SK-N-SH treated with all-trans-retinoic acid at 6 μM for 48 hours (cell line): ENCODE results near the gene CLEC3B.

Experiments used
- BACH2 ChIP-seq: fragments of 250-450 bp; sonication (Bioruptor Pico); IDR thresholded peaks from 2 replicates; pipeline ENCODE4 v1.9.0; 2021; ENCODE audit warnings: mild to moderate bottlenecking, borderline replicate concordance
- ESRRG ChIP-seq: fragments of 250-450 bp; sonication (Bioruptor Pico); IDR thresholded peaks from 2 replicates; pipeline ENCODE4 v1.6.1; 2021; ENCODE audit warnings: mild to moderate bottlenecking
- RARB ChIP-seq: fragments of 250-450 bp; sonication (Bioruptor Pico); IDR thresholded peaks from 2 replicates; pipeline ENCODE4 v1.8.0; 2021; ENCODE audit warnings: mild to moderate bottlenecking, moderate library complexity
- SNAI2 ChIP-seq: fragments of 250-450 bp; sonication (Bioruptor Pico); IDR thresholded peaks from 2 replicates; pipeline ENCODE4 v1.5.0; 2020; ENCODE audit warnings: mild to moderate bottlenecking, moderate library complexity
- TCF4 ChIP-seq: fragments of 250-450 bp; sonication (Bioruptor Pico); IDR thresholded peaks from 2 replicates; pipeline ENCODE4 v1.8.0; 2021; ENCODE audit warnings: mild to moderate bottlenecking, moderate library complexity, borderline replicate concordance
- TOX ChIP-seq: fragments of 250-450 bp; sonication (Bioruptor Pico); IDR thresholded peaks from 2 replicates; pipeline ENCODE4 v1.8.0; 2021; ENCODE audit warnings: mild to moderate bottlenecking, moderate library complexity, borderline replicate concordance
- ZC3H10 ChIP-seq: fragments of 250-450 bp; sonication (Bioruptor Pico); IDR thresholded peaks from 2 replicates; pipeline ENCODE4 v1.5.1; 2021; ENCODE audit warnings: mild to moderate bottlenecking, moderate library complexity
- ZFP3 ChIP-seq: fragments of 250-450 bp; sonication (Bioruptor Pico); IDR thresholded peaks from 2 replicates; pipeline ENCODE4 v1.5.0; 2020; ENCODE audit warnings: mild to moderate bottlenecking, moderate library complexity
- ZNF70 ChIP-seq: fragments of 450-650 bp; formaldehyde crosslinking; IDR thresholded peaks from 2 replicates; pipeline ENCODE4 v1.5.0; 2020; ENCODE audit warnings: mild to moderate bottlenecking, moderate library complexity
- TF ChIP-seq, protein P1 (sequence below): fragments of 250-450 bp; sonication (Bioruptor Pico); IDR thresholded peaks from 2 replicates; pipeline ENCODE4 v1.8.0; 2020; ENCODE audit warnings: mild to moderate bottlenecking, moderate library complexity, borderline replicate concordance

DNA sequence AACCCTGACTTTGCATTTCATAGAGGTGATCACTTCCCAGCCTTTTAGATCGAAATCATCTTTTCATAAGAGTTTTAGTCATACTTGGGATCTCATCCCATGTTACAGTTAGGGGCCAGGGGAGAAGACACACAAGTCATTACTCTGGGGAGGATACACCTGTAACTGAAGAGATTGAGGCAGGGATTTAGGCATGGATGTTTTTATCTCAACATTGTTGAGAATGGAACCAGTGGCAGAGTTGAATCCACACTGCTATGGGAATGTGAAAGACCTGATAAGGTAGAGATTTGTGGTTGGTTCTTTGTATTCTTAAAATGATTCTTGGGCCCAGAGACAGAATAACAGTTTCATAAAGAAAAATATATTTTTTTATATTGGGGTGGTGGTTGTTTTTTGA lies 16.2 kb upstream of the CLEC3B start:
- no peak for TF ChIP-seq SNAI2
- TF ChIP-seq BACH2 (CRISPR knock-in tag): no peak
- TF ChIP-seq TOX (CRISPR knock-in tag): no peak
- no peak for TF ChIP-seq ZNF70 (CRISPR knock-in tag)
- no peak for TF ChIP-seq ZC3H10 (CRISPR knock-in tag)
- TF ChIP-seq, protein P1, sequence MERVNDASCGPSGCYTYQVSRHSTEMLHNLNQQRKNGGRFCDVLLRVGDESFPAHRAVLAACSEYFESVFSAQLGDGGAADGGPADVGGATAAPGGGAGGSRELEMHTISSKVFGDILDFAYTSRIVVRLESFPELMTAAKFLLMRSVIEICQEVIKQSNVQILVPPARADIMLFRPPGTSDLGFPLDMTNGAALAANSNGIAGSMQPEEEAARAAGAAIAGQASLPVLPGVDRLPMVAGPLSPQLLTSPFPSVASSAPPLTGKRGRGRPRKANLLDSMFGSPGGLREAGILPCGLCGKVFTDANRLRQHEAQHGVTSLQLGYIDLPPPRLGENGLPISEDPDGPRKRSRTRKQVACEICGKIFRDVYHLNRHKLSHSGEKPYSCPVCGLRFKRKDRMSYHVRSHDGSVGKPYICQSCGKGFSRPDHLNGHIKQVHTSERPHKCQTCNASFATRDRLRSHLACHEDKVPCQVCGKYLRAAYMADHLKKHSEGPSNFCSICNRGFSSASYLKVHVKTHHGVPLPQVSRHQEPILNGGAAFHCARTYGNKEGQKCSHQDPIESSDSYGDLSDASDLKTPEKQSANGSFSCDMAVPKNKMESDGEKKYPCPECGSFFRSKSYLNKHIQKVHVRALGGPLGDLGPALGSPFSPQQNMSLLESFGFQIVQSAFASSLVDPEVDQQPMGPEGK: no peak
- TF ChIP-seq TCF4 (CRISPR knock-in tag): no peak
- TF ChIP-seq ESRRG (CRISPR knock-in tag): no peak
- no peak for TF ChIP-seq ZFP3 (CRISPR knock-in tag)
- TF ChIP-seq RARB (CRISPR knock-in tag): no peak
